ENCODE measurements around the gene TMEM200A. TPM values are rescaled to one million over a fixed set of nuclear protein-coding genes. Genes with fewer than 3 reads are reported as not detected.
A peak's percentile ranks its signal among the peaks of the same experiment; 100 is the strongest.

TMEM200A gene
- total RNA-seq, 1 experiment from 2014 or later, result 22.9 TPM

GRCh38 chr6:130432838-130433237 lies 67.0 kb downstream of the TMEM200A start:
- no peak for DNase-seq (ENCODE audit: low read depth, low spot score)
- BruUV-seq (replicated peaks), result no TSS peak
- no peaks in the 10 kb centered on the region for H3K36me3 ChIP-seq (ENCODE audit: control insufficient read depth in 1 of 2, insufficient read depth in 2 of 2, low read length in 2 of 2)

GRCh38 chr6:130434174-130434873 lies 68.5 kb downstream of the TMEM200A start:
- Histone ChIP-seq H3K9me3 (ENCODE audit: control insufficient read depth in 1 of 2, insufficient read depth in 1 of 2, low read depth in 1 of 2, low read length in 2 of 2) (no peaks in the 10 kb centered on the region), H3K27ac (ENCODE audit: low read depth, low read length) (peak overlapping the region; percentile 53), H4K20me1 (ENCODE audit: insufficient read depth) (no peaks in the 10 kb centered on the region), H3K79me2 (ENCODE audit: insufficient read depth, low read length) (no peaks in the 10 kb centered on the region; the same call in 1 of the 2 replicates), H3K9me2 (ENCODE audit: insufficient read depth) (no peaks in the 10 kb centered on the region), H3K27me3 (ENCODE audit: insufficient read depth, low read length) (no peaks in the 10 kb centered on the region), H3K4me1 (ENCODE audit: control insufficient read depth in 1 of 2, insufficient read depth in 2 of 2, low read length in 2 of 2) (peaks cover 13 to 27% of the 10 kb centered on the region in 2 experiments), H3K4me3 (replicated peaks in 1 of 2; ENCODE audit: low read depth in 1 of 2, low read length in 2 of 2) (no peak overlapping the region), H2AFZ (ENCODE audit: low read depth, low read length, poor library complexity, severe bottlenecking) (peak overlapping the region; percentile 5), H3K9ac (ENCODE audit: low read length) (no peak overlapping the region), H3K4me2 (ENCODE audit: low read length) (peak overlapping the region; percentile 45), H3K36me3 (ENCODE audit: control insufficient read depth in 1 of 2, insufficient read depth in 2 of 2, low read length in 2 of 2) (no peaks in the 10 kb centered on the region)
- ATAC-seq, result peak; percentile 86
- POLR2A ChIA-PET, result no interaction called here
- CTCF ChIA-PET, result no interaction called here
- DNase-seq (ENCODE audit: low read depth, low spot score), result peak; percentile 13
- no TSS peak for BruUV-seq (replicated peaks)
- RAD21 ChIA-PET (ENCODE audit: low non-redundant PET in 1 of 2, low total read pairs in 2 of 2, uncharacterized antibody in 2 of 2, unreplicated experiment in 2 of 2), result no interaction called here
- intact Hi-C loops (cut with micrococcal nuclease), result no loop called here
- TF ChIP-seq EGR1 (IDR thresholded peaks at IDR 0.05; ENCODE audit: low read depth) (no peak), EZH2phosphoT487 (IDR thresholded peaks at IDR 0.05; ENCODE audit: borderline replicate concordance) (no peak), EZH2 (IDR thresholded peaks at IDR 0.05) (no peak), TCF7L2 (IDR thresholded peaks at IDR 0.05; ENCODE audit: borderline replicate concordance, extremely low read depth, insufficient read depth, insufficient read length) (peak; percentile 55), POLR2A (IDR thresholded peaks at IDR 0.05; ENCODE audit: borderline replicate concordance, extremely low read depth, insufficient read depth, insufficient read length) (no peak), ZNF274 (IDR thresholded peaks at IDR 0.05; ENCODE audit: low read depth, low read length) (no peak), POLR2AphosphoS5 (IDR thresholded peaks at IDR 0.05; ENCODE audit: low read depth, low read length) (no peak), MAX (IDR thresholded peaks at IDR 0.05) (no peak), SRF (IDR thresholded peaks at IDR 0.05; ENCODE audit: low read depth) (peak; percentile 23; the same call in 1 of the 2 replicates), CEBPB (IDR thresholded peaks at IDR 0.05; ENCODE audit: low read depth) (peak; percentile 17; the same call in 1 of the 2 replicates), RAD21 (IDR thresholded peaks at IDR 0.05; ENCODE audit: low read depth) (no peak)

More at GRCh38 chr6:130432838-130433237, 67.0 kb downstream of the TMEM200A start:
- Histone ChIP-seq H3K4me1 (ENCODE audit: control insufficient read depth in 1 of 2, insufficient read depth in 2 of 2, low read length in 2 of 2) (peaks cover 13 to 36% of the 10 kb centered on the region in 2 experiments), H3K79me2 (ENCODE audit: insufficient read depth, low read length) (no peaks in the 10 kb centered on the region; the same call in 1 of the 2 replicates), H2AFZ (ENCODE audit: low read depth, low read length, poor library complexity, severe bottlenecking) (no peak overlapping the region), H3K9me3 (ENCODE audit: control insufficient read depth in 1 of 2, insufficient read depth in 1 of 2, low read depth in 1 of 2, low read length in 2 of 2) (no peaks in the 10 kb centered on the region), H3K27ac (ENCODE audit: low read depth, low read length) (no peak overlapping the region), H3K9ac (ENCODE audit: low read length) (no peak overlapping the region), H4K20me1 (ENCODE audit: insufficient read depth) (no peaks in the 10 kb centered on the region), H3K27me3 (ENCODE audit: insufficient read depth, low read length) (no peaks in the 10 kb centered on the region), H3K4me3 (replicated peaks in 1 of 2; ENCODE audit: low read depth in 1 of 2, low read length in 2 of 2) (no peak overlapping the region), H3K9me2 (ENCODE audit: insufficient read depth) (no peaks in the 10 kb centered on the region), H3K4me2 (ENCODE audit: low read length) (no peak overlapping the region)
- TF ChIP-seq TCF7L2 (IDR thresholded peaks at IDR 0.05; ENCODE audit: borderline replicate concordance, extremely low read depth, insufficient read depth, insufficient read length) (no peak), ZBTB33 (IDR thresholded peaks at IDR 0.05; ENCODE audit: extremely low read depth, insufficient replicate concordance, low read length) (no peak), POLR2AphosphoS5 (IDR thresholded peaks at IDR 0.05; ENCODE audit: low read depth, low read length) (no peak), CBX3 (IDR thresholded peaks at IDR 0.05; ENCODE audit: low read depth) (no peak)
- intact Hi-C loops (cut with micrococcal nuclease), result no loop called here
- ChIA-PET POLR2A (no interaction called here), CTCF (no interaction called here), RAD21 (ENCODE audit: low non-redundant PET in 1 of 2, low total read pairs in 2 of 2, uncharacterized antibody in 2 of 2, unreplicated experiment in 2 of 2) (no interaction called here)
- ATAC-seq, result no peak
